HCT116 (cell line): ENCODE data around the gene CENPX. TPM values are rescaled to one million over a fixed set of nuclear protein-coding genes. Genes with fewer than 3 reads are reported as not detected.

ENCODE experiments used
- ATAC-seq: fragments of 200-7000 bp; cut with Tn5 transposase; 2 replicates; pipeline ENCODE4 v1.9.1; 2020; ENCODE audit warnings: mild to moderate bottlenecking, moderate library complexity
- BruUV-seq: library from RNA; stranded (reverse); fragments of 400-500 nt; replicated peaks from 2 replicates; lab custom pipeline; 2021; lab: Mats Ljungman, UMichigan
- CTCF ChIA-PET: fragments of 300-600 bp; sonication (Branson Sonifier 250); formaldehyde crosslinking; loops from one replicate; lab custom pipeline; 2021; ENCODE audit warnings: antibody characterized with exemption; lab: Charles Lee
- POLR2A ChIA-PET: fragments of 300-600, 350-600 bp; sonication (Branson Sonifier 250); formaldehyde crosslinking; loops from one replicate; lab custom pipeline; 2021; ENCODE audit warnings: antibody characterized with exemption; lab: Charles Lee
- RAD21 ChIA-PET, 2 experiments: fragments of 300-600 bp; sonication (Branson Sonifier 250); formaldehyde crosslinking; loops; one replicate each; lab custom pipeline; 2023; ENCODE audit warnings: low total read pairs in 2 of 2; ENCODE audit not compliant: uncharacterized antibody in 2 of 2, unreplicated experiment in 2 of 2, low non-redundant PET in 1 of 2; lab: Charles Lee
- DNase-seq: peaks from one replicate; pipeline ENCODE4 v3.0.0-alpha.2; 2010; ENCODE audit warnings: low read depth, low spot score
- H2AFZ ChIP-seq: fragments of 200-600 bp; shearing (Covaris generic), sonication (generic); 2 replicates; pipeline ENCODE4 v1.6.1; 2017; ENCODE audit warnings: low read depth, mixed run types, mixed read lengths, antibody characterized with exemption, low read length; ENCODE audit not compliant: poor library complexity, severe bottlenecking
- H3K27ac ChIP-seq: 2 replicates; pipeline ENCODE4 v1.5.1; 2012; ENCODE audit warnings: low read depth, low read length
- H3K27me3 ChIP-seq: fragments of 200-600 bp; sonication (generic); 2 replicates; pipeline ENCODE4 v1.6.1; 2016; ENCODE audit warnings: mixed run types, low read length, mixed read lengths; ENCODE audit not compliant: insufficient read depth
- H3K36me3 ChIP-seq, 2 experiments: fragments of 200-500 bp in 1 of 2; fragments of 200-600 bp in 1 of 2; sonication (Bioruptor generic) in 1 of 2; sonication (generic) in 1 of 2; 2 replicates each; pipeline versions ENCODE4 v1.5.1 to v1.6.1; 2014 to 2016; ENCODE audit warnings: low read length in 2 of 2, inconsistent platforms in 1 of 2, mixed read lengths in 1 of 2, mixed run types in 1 of 2; ENCODE audit not compliant: insufficient read depth in 2 of 2, control insufficient read depth in 1 of 2
- H3K4me1 ChIP-seq, 2 experiments: fragments of 200-600 bp in 1 of 2; sonication (generic) in 1 of 2; 2 replicates each; pipeline versions ENCODE4 v1.5.1 to v1.6.1; 2012 to 2017; ENCODE audit warnings: low read length in 2 of 2, inconsistent platforms in 1 of 2, mild to moderate bottlenecking in 1 of 2, mixed read lengths in 1 of 2, mixed run types in 1 of 2, moderate library complexity in 1 of 2; ENCODE audit not compliant: insufficient read depth in 2 of 2, control insufficient read depth in 1 of 2
- H3K4me2 ChIP-seq: fragments of 200-600 bp; sonication (generic); 2 replicates; pipeline ENCODE4 v1.6.1; 2017; ENCODE audit warnings: mixed run types, low read length, mixed read lengths
- H3K4me3 ChIP-seq, 2 experiments: fragments of 200-600 bp in 1 of 2; sonication (generic) in 1 of 2; replicated peaks in 1 of 2; 2 replicates each; pipeline ENCODE4 v1.5.1; 2011 to 2016; ENCODE audit warnings: low read length in 2 of 2, control low read depth in 1 of 2, low read depth in 1 of 2, mild to moderate bottlenecking in 1 of 2, mixed read lengths in 1 of 2, mixed run types in 1 of 2
- H3K79me2 ChIP-seq: fragments of 200-600 bp; sonication (generic); 2 replicates; pipeline ENCODE4 v1.6.1; 2017; ENCODE audit warnings: mild to moderate bottlenecking, mixed run types, low read length, moderate library complexity, mixed read lengths; ENCODE audit not compliant: insufficient read depth
- H3K9ac ChIP-seq: fragments of 200-600 bp; sonication (generic); 2 replicates; pipeline ENCODE4 v1.6.1; 2016; ENCODE audit warnings: low read length, mixed read lengths
- H3K9me2 ChIP-seq: fragments of 200-600 bp; sonication (generic), shearing (Covaris generic); 2 replicates; pipeline ENCODE4 v1.6.1; 2017; ENCODE audit warnings: mixed run types, mild to moderate bottlenecking, moderate library complexity; ENCODE audit not compliant: insufficient read depth
- H3K9me3 ChIP-seq, 2 experiments: fragments of 200-500 bp in 1 of 2; fragments of 200-600 bp in 1 of 2; sonication (Bioruptor generic) in 1 of 2; sonication (generic) in 1 of 2; 2 replicates each; pipeline ENCODE4 v1.6.1; 2014 to 2017; ENCODE audit warnings: low read length in 2 of 2, mixed read lengths in 2 of 2, inconsistent platforms in 1 of 2, low read depth in 1 of 2, mild to moderate bottlenecking in 1 of 2, mixed run types in 1 of 2, moderate library complexity in 1 of 2; ENCODE audit not compliant: control insufficient read depth in 1 of 2, insufficient read depth in 1 of 2
- H4K20me1 ChIP-seq: fragments of 200-600 bp; sonication (generic), shearing (Covaris generic); 2 replicates; pipeline ENCODE4 v1.6.1; 2017; ENCODE audit warnings: mixed run types, mild to moderate bottlenecking, moderate library complexity; ENCODE audit not compliant: insufficient read depth
- ATF3 ChIP-seq: IDR thresholded peaks from 2 replicates; pipeline ENCODE4 v1.6.1; 2012
- CBX3 ChIP-seq: IDR thresholded peaks from 2 replicates; pipeline ENCODE4 v1.6.1; 2012; ENCODE audit warnings: low read depth
- EGR1 ChIP-seq: IDR thresholded peaks from 2 replicates; pipeline ENCODE4 v1.6.1; 2012; ENCODE audit warnings: low read depth
- ELF1 ChIP-seq: IDR thresholded peaks from 2 replicates; pipeline ENCODE4 v1.6.1; 2012; ENCODE audit warnings: low read depth, borderline replicate concordance
- EZH2phosphoT487 ChIP-seq: fragments of 200-600 bp; IDR thresholded peaks from 2 replicates; pipeline ENCODE4 v1.6.1; 2018; ENCODE audit warnings: antibody characterized with exemption, borderline replicate concordance
- FOSL1 ChIP-seq: IDR thresholded peaks from 2 replicates; pipeline ENCODE4 v1.6.1; 2012; ENCODE audit warnings: low read depth
- JUND ChIP-seq: IDR thresholded peaks from 2 replicates; pipeline ENCODE4 v1.6.1; 2012
- RAD21 ChIP-seq: IDR thresholded peaks from 2 replicates; pipeline ENCODE4 v1.6.1; 2012; ENCODE audit warnings: low read depth, mild to moderate bottlenecking
- REST ChIP-seq: IDR thresholded peaks from 2 replicates; pipeline ENCODE4 v1.6.1; 2012; ENCODE audit warnings: low read depth
- SP1 ChIP-seq: IDR thresholded peaks from 2 replicates; pipeline ENCODE4 v1.6.1; 2012; ENCODE audit warnings: low read depth
- YY1 ChIP-seq: IDR thresholded peaks from 2 replicates; pipeline ENCODE4 v1.6.1; 2011; ENCODE audit warnings: low read length, low read depth, moderate library complexity, mild to moderate bottlenecking; ENCODE audit not compliant: insufficient replicate concordance; ENCODE audit errors: extremely low read depth
- intact Hi-C: fragments of 100-400 bp; cut with micrococcal nuclease; formaldehyde crosslinking; loops from 2 replicates; pipeline ENCODE4 v1.10.0; 2022
- total RNA-seq: library from RNA; stranded (reverse); gene quantifications from one replicate; pipeline ENCODE4 v1.2.1, GENCODE V29; 2021; ENCODE audit not compliant: unreplicated experiment

The CENPX gene
- total RNA-seq, 1 experiment from 2014 or later, result 184 TPM

- ATAC-seq (no peak), DNase-seq (no peak)
- no TSS peak for BruUV-seq
- no peak overlapping the region for H2AFZ ChIP-seq
- no peaks in the 10 kb centered on the region for H3K9me2 ChIP-seq
- no peaks in the 10 kb centered on the region for H3K27me3 ChIP-seq
- peaks cover 6 to 10% of the 10 kb centered on the region in 2 experiments; a peak in 3 of 4 replicates for H3K4me1 ChIP-seq
- no peak overlapping the region for H3K9ac ChIP-seq
- intact Hi-C loops, result no loop called here
- no peaks in the 10 kb centered on the region for H4K20me1 ChIP-seq
- ChIA-PET POLR2A (no interaction called here), RAD21 (no interaction called here), CTCF (no interaction called here)
- no peak overlapping the region; the same call in 1 of the 2 replicates for H3K27ac ChIP-seq
- TF ChIP-seq REST, result no peak
- no peak for TF ChIP-seq JUND
- no peak for TF ChIP-seq EZH2phosphoT487
- TF ChIP-seq EGR1, result no peak
- no peak for TF ChIP-seq RAD21
- no peak for TF ChIP-seq ELF1
- no peak for TF ChIP-seq ATF3
- no peak for TF ChIP-seq SP1
- TF ChIP-seq FOSL1, result no peak
- no peak for TF ChIP-seq YY1
- TF ChIP-seq CBX3, result no peak
- no peak overlapping the region for H3K4me3 ChIP-seq
- H3K9me3 ChIP-seq, result no peaks in the 10 kb centered on the region
- no peak overlapping the region for H3K4me2 ChIP-seq
- peaks cover 7 to 19% of the 10 kb centered on the region in 2 experiments; a peak in 2 of 4 replicates for H3K36me3 ChIP-seq
- peaks cover 19% of the 10 kb centered on the region for H3K79me2 ChIP-seq
These were observed 24.7 kb upstream of the CENPX start for GRCh38 chr17:82047379-82047778.
